Esophagus muscularis mucosa (tissue), 4 donors: Measurements from ENCODE around the gene S100A7A.

Source experiments
- CTCF ChIP-seq, 3 experiments: fragments of 200-600 bp in 2 of 3; fragments of 450-650 bp in 1 of 3; sonication (generic) in 2 of 3; IDR thresholded peaks; one replicate each; pipeline ENCODE4 v1.5.1; 2017 to 2019; ENCODE audit warnings: antibody characterized with exemption in 3 of 3, mild to moderate bottlenecking in 2 of 3, moderate library complexity in 1 of 3
- EP300 ChIP-seq: sonication (generic); formaldehyde crosslinking; IDR thresholded peaks from one replicate; pipeline ENCODE4 v1.6.1; 2017; ENCODE audit warnings: antibody characterized with exemption
- POLR2A ChIP-seq: fragments of 450-650 bp; IDR thresholded peaks from one replicate; pipeline ENCODE4 v1.6.1; 2017; ENCODE audit warnings: antibody characterized with exemption, moderate library complexity, mild to moderate bottlenecking, low read depth
- POLR2AphosphoS5 ChIP-seq, 2 donors: sonication (generic); formaldehyde crosslinking; IDR thresholded peaks; one replicate each; pipeline ENCODE4 v1.6.1; 2017; ENCODE audit warnings: antibody characterized with exemption in 2 of 2

DNA sequence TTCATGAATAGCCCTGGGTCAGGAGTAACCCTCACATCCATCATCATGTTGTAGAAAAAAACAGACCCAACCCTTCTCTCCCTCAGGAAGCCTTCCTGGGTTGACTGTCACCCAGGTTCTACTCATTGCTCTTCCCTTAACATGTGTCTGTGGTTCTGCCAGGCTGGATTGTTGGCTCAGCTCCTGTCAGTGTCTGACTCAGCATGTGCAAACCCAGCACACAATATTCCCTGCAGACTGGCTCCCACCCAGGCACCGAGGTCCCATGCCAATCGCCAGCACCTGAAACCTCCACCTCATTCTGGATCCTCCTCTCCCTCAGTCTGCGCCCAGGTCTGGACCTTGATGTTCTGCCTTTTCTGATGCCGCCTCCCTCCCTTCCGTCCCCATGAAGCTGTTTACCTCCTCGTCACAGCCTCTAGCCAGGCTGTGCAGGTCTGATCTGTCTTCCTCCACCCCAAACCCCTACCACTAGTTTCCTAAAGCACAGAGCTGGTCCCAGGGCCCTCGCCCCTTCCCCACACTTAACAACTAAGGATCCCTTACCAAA, 21.1 kb upstream of the S100A7A start:
- no peak for TF ChIP-seq CTCF (IDR thresholded peaks at IDR 0.05)
- no peak for TF ChIP-seq POLR2A
- no peak for TF ChIP-seq EP300
- no peak for TF ChIP-seq POLR2AphosphoS5 (IDR thresholded peaks at IDR 0.05)
